D341Med (cell line): ENCODE measurements around the gene PCDH8.
"Not testable (repeated sequence)": the region's sequence is repeated elsewhere in the genome, so short reads cannot be mapped to it uniquely, and the experiment has no call there.

Source experiments
- DNase-seq: peaks from one replicate; pipeline ENCODE4 v3.0.0; 2012; ENCODE audit warnings: low spot score

The PCDH8 gene

GRCh38 chr13:52817886-52818285 is 30.6 kb downstream of the PCDH8 start:
- not testable (repeated sequence) for DNase-seq

- DNase-seq, result no peak
These were observed 33.1 kb downstream of the PCDH8 start for GRCh38 chr13:52815330-52815729.

- DNase-seq, result no peak
These were observed 35.5 kb downstream of the PCDH8 start for GRCh38 chr13:52812941-52813340.

DNA sequence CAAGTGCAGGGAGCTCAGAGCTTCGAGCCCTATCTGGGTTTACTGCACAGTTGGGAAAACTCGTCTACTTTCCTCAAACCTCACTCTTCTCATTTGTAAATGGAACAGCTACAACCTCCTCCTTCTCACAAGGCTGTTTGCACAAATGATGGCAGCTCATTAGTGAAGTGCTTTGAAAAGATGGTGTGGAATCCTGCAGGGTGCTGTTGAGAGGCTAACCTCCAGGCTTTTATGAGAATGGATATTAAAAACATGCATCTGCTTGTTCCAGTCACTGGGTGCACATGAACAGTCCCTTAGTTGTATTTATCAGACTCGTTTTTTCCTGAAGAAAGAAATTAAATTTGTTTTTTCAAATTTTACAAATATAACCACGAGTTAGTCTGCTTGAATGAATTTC is 36.6 kb downstream of the PCDH8 start:
- DNase-seq, result no peak

DNA sequence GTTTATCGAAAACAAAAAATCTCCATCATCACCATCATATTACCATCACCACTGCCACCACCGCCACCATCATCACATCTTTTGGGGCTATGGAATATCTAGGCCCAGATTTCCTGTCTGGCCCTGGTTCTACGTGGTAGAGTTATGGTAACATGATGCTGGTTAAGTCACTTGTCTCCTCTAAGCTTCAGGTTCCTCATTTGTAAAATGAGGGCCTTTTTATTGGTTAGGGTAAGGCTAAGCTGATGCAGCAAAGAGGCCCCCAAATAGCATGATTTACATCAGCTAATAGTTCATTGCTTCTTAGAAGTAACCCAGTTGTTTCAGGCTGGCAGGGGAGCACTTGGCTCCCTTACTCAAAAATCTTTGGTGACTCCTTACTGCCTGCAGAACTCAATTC is 37.9 kb downstream of the PCDH8 start:
- no peak for DNase-seq

DNA sequence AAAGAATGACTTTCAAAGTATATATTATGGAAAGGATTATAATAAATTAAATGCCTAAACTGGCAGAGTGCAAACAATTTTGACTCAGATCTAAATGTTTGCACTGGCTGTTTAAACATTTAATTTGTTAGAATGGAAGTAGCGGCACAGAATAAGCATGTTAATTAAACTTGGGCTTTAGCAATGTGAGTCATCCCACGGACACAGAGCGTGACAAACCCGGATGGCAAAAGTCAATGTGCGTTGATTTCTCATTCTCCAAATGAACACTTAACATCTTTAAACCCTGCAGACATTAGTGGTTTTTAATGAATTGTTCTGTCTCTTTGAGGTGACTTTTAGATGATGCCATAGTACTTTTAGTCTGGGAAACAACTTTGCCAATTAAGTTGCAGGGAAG is 38.4 kb downstream of the PCDH8 start:
- no peak for DNase-seq

GRCh38 chr13:52809310-52809769 is 39.1 kb downstream of the PCDH8 start:
- peak; percentile 91 for DNase-seq

DNA sequence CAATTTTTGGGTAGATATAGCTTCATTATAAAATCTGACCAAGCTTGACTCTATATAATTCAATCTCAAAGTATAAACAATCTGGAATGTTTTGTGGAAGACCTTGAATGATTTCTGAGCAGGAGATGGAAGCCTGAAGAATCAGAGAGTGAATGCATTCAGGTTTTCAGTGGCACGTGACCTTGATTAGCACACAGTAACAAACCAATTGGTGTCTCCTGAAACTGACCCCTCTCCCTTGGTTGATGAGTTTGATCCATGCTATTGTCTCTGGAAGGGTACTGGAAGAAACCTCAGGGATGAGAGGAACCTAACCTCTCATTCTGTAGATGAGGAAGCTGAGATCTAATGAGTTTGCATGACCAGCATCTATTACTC is 39.6 kb downstream of the PCDH8 start:
- no peak for DNase-seq

DNA sequence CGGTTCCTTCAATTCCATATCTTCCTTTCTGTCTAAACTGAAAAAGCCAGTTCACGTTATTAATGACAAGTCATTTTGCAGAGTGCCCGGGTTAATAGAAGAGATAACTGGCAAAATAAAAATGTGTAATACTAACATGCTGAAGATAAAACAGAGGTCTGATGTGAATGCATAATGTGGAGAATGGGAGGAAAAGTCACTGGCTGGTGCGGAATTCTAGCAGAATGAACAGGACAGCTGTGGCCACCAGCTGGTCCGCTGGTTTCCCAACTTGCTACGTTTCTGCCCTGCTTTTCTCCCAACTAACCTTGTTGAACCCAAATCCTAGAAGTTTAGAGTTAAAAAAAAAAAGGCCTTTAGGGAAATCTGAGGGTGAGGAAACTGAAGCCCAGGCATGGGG is 42.4 kb downstream of the PCDH8 start:
- DNase-seq, result no peak

GRCh38 chr13:52804202-52804641 is 44.2 kb downstream of the PCDH8 start:
- no peak for DNase-seq

GRCh38 chr13:52800856-52801255 is 47.6 kb downstream of the PCDH8 start:
- DNase-seq, result no peak

DNA sequence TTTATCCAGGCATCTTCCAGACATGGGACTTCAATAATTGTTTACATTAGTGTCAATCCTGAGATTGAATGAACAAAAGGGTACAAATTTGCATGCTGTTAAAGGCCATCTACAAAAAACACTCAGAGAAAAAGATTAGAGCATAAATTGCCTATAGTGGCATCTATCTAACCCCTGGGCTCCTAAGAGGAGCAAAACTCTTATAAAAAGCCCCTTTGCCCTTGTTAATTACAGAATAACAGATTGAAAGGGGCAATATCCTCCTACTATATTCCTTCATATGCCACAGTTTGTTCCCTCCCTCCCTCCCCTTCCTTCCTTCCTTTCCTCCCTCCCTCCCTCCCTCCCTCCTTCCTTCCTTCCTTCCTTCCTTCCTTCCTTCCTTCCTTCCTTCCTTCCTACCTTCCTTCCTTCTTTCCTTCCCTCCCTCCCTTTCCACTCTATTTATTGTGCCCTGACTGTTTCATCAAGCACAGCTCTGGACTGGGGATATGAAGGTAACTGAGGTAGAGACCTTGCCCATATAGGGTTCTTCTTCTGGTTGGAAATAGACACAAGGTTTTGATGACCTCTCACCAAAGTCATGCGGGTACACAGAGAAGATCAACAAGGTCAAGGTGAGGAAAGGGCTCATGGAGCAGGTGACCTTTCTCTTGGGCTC is 49.5 kb downstream of the PCDH8 start:
- no peak for DNase-seq

GRCh38 chr13:52797176-52797575 is 51.3 kb downstream of the PCDH8 start:
- no peak for DNase-seq

GRCh38 chr13:52794589-52794988 is 53.9 kb downstream of the PCDH8 start:
- no peak for DNase-seq

DNA sequence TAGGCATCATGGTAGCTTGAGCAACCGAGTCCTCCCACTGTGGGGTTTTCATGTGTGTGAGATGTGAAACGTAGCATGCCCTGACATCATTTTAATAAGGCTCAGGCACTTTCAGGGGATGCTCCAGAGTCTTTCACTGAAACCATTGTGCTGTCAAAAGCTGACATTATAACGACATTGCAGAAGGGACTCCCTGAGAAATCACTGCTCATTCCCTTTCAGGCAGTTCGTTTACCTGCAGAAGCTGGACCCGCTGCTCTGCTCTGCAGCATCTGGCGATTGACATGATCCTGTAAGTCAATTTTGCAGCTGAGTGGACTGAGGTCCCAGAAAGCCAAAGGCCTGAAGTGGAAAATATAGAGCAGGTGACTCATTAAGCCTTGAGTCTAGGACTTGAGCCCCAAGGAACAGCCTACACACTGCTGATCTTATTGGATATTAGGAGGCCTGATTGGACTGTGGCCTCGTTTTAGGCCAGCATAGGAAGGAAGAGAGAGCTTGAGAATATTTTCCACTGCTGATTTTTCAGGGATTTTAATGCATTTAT is 54.9 kb downstream of the PCDH8 start:
- no peak for DNase-seq
